Stimulated activated CD4-positive, alpha-beta T cell treated with anti-CD3 and anti-CD28 coated beads, Interleukin-1b, Interleukin-23, amount 100 ng/mL, for 48 hours (primary cell): ENCODE data around the gene MYF5.

Experiments
- DNase-seq: peaks from one replicate; pipeline ENCODE4 v3.0.0-alpha.2; 2020

Gene MYF5

DNA sequence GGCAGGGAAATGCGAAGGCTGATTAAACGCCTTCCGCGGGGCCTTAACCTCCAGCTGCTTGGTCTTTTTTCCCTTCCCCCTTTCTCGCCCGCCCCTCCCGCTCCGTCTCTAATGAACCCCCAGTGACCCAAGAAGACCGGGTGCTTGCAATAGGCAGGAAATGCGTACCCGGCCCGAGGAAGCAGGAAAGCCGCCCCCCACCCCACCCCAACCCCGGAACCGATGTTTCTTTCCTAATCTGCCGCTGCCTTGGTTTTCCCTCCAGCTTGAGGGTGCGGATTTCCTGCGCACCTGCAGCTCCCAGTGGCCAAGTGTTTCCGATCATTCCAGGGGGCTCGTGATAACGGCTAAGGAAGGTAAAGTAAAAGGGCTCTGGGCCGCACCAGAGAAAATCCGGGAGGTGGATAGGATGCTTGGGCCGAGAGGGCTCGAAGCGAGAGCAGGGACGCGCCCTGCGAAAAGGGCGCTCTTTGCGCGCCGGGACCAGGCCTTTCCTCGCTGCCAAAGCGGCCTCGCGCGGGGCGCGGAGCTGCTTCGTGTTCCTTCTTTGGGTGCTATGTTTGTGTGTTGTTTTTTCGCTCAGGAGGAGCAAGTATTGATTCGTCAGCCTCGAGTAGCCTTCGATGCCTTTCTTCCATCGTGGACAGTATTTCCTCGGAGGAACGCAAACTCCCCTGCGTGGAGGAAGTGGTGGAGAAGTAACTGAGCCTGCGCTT, 8.3 kb upstream of the MYF5 start:
- no peak for DNase-seq

- DNase-seq: no peak
Observed at GRCh38 chr12:80708975-80709328, 7.8 kb upstream of the MYF5 start.

DNA sequence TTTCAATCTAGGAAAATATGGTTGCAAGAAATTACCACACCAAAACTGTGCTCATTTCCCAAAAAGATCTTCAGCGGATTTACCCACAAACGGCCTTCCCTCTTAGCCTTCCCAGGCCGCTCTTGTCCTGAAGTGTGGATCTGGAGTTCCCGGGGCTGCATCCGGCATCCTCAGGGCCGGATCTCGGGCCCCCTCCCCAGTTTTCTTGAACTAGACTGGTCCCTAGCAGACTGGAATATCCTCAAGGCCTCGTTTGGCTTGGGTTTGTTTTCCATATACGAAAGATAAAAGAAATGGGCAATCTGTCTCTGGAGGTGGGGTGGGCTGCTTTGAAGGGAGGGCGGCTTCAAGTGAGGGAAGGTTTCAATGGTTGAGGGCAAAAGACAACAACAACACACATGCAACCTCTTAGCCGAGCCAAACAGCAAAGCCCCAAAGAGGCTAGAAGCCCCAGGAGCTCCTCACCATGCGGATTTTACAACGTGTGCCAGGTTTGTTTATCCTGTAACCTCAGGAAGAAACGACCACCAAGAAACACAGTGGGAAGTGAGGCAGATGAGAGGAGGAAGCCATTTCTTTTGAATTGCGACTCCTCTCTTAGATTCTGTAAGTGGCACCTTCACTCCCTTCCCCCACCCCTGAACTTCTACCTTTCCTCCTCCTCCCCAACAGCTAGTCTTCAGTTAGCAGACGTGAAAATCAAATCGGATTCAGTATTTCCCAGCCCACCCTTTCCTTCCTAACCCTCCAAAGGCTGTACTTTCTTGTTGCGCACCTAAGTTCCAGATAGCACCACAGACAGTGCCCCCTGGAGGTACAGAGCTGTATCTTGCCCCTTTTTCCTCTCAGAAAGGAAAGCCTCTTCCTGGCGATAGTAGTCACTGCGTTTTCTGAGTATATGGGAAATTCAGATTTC, 6.6 kb upstream of the MYF5 start:
- no peak for DNase-seq

DNA sequence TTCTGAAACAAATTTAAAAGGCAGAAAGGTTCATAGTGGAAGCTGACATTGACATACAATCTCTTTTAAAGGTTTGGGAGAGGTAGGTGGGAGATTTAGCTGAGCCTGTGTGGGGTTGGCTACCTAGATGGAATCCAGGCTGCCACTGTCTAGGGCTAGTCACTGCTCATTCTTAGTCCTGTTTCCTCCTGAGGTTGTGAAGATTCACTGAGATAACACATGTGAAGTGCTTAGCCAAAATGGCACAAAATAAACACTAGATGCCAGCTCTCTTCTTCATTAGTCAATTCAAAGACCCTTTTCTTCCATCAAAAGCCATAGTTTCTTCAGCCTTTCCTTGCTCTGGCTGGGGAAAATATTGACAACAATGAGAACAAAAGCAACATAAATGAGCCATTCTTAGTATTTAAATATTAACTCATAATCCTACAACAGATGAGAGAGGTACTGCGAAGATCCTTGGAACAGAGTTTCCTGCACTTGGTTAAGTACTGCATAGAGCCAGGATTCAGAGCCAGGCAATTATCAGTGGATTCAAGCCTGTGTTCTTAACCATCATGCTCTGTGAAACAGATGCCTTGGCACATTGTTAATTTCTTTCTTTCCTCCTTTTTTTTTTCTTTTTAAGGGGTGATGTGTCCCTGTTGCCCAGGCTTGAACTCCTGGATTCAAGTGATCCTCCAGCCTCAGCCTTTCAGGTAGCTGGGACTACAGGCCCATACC, 5.8 kb upstream of the MYF5 start:
- no peak for DNase-seq

DNA sequence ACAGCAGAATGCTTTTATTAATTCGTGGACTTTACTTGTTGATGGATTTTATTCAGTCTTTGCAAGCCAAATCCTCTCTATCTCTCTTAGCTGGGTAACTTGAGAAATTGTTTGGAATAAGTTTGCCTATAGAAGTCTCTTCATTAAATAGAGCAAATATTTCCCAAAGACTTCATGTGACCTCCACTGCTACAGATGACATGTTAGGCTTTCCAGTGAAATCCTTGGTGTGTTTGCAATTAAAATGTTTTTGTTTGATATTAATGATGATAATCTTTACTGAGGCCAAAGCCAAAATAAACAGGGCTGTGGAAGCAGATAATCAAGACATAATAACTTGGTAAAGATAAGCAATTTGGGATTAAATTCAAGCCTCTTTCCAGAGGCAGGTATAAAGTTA, 4.8 kb upstream of the MYF5 start:
- DNase-seq: no peak

DNA sequence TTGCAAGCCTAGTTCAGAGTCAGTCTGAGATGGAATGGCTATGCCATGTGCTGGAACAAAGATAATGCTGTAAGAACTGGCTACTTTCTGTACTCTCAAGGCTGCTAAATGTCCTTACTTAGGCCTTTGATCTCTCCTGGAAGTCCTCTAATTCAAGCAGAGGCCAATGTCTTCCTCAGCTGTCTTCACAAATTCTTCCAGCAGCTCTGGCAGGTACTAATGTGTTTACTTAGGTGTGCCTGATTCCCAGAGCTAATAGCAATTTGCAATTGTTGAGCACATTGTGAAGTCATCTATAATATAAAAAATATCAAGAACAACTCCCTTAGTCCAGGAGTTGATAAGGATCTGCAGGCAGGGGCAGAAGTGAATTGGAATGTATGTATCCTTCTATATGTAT, 3.8 kb upstream of the MYF5 start:
- no peak for DNase-seq

GRCh38 chr12:80713419-80713818, 3.3 kb upstream of the MYF5 start:
- no peak for DNase-seq

GRCh38 chr12:80714055-80714454, 2.7 kb upstream of the MYF5 start:
- DNase-seq: no peak

DNA sequence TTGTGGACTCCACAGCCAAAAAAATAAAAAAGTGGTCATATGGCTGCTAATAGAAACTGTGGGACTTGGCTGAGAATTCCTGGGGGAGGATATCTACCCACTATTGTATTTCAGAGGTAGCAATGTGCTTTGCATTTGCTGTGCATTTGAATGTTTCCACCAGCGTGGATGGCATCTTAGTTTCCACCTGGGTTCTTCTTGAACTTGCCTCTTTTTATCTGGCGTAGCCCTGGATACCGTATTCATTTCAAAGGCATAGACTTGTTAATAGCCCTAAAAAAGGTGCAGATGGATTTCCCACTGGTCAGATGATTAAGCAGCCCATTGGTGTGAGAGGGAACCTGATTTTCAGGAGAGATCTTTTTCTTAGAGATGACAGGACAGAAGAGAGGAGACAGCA, 1.9 kb upstream of the MYF5 start:
- DNase-seq: no peak

DNA sequence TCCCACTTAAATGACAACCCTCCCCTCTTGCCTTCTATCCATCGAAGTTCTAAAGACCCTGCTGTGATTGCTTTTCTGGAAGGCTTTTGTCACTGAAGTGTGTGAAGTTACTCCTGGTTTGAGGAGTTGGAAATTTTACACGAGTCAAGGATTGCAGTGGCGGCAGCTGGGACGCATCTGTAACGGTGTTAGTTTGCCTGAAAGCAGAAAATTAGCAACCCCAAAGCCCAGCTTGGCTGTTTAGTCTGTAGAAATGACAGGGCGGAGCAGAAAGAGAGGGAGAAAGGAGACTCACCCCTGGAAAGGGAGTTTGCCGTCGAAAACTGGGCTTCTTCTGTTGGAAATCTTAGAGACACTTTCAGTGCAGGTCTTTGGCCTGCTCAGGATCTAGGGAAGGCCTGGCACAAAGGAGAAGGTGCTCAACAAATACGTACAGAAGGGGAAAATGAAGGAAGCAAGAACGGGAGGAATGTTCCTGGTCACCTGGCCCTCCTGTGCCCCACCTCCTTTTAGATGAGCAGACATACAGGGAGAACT, 931 bp upstream of the MYF5 start:
- no peak for DNase-seq

DNA sequence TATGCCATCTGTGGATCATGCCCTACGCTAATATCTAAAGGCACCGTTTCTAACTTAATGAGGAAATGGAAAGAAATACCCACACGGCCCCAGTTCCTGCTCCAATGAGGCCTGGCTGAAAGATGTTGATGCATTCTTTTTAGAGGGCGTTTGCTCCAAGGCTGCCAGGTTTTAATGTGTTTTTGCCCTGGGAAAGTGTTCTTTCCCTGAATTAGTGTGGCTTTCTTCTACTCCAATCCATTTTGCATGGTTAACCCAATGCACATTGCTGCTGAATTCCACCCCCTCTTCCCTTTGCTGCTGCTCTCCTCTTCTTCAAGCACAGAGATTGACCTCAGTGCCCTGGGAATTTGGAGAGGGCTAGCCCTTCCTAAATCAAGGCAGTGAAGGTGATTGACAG, 1.1 kb downstream of the MYF5 start:
- no peak for DNase-seq

GRCh38 chr12:80720516-80720915, 3.8 kb downstream of the MYF5 start:
- no peak for DNase-seq

- DNase-seq: no peak
Observed at GRCh38 chr12:80721326-80721725, 4.6 kb downstream of the MYF5 start.

- DNase-seq: no peak
Observed at GRCh38 chr12:80745851-80746505, 29.3 kb downstream of the MYF5 start.

DNA sequence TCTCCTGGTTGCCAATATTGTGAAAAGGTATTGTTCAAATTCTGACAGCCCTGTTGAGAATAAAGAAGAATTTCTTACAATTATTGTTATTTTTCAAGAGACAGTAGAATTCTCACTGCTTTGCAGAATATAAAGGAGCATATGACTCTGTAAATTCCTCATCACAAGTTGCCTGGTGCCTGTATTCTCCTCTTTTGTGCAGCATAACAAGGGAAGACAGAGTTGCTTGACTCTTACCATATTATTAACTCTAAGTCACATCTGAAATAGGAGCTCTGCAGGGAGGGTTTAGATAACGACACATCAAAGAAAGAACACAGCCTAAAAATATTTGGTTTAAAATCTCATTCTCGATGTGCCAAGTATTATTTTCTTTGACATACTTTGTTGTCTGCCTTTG, 31.1 kb downstream of the MYF5 start:
- DNase-seq: no peak

- no peak for DNase-seq
Observed at GRCh38 chr12:80749456-80749855, 32.7 kb downstream of the MYF5 start.

DNA sequence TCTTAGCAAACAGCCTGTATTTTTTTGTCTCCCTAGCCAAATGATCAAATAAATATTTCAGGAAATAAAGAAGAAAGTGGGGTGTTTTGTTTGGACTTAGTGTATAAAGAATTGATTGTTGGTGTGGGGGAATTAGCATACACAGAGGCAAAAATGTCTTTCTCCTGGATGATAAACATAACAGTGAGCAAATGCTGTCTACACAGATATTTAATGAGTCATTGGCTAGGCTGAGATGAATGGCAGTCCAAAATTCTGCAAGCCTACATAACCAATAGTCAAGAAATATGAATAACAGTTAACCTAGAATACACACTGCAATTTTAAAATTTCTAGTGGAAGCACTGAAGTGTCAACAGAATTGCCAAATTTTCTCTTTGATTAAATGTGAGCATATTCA, 35.8 kb downstream of the MYF5 start:
- DNase-seq: no peak

DNA sequence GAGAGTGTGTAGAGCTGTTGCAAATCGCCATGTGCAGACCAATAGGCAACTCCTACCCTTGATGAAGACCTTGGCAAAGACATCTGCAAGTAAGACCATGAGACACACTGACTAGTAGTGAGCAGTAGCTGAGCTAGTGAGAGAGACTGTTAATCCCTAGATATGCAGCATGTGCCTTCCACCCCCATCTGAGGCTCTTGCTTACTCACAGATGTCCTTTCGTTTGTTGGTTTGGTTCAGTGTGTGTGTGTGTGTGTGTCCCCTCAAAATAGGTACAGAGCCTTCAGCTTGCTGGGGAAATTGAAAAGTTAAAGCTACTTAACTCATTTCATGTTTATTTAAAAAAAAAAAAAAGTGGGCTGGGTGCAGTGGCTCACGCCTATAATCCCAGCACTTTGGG, 37.6 kb downstream of the MYF5 start:
- no peak for DNase-seq

- no peak for DNase-seq
Observed at GRCh38 chr12:80756875-80757274, 40.2 kb downstream of the MYF5 start.

DNA sequence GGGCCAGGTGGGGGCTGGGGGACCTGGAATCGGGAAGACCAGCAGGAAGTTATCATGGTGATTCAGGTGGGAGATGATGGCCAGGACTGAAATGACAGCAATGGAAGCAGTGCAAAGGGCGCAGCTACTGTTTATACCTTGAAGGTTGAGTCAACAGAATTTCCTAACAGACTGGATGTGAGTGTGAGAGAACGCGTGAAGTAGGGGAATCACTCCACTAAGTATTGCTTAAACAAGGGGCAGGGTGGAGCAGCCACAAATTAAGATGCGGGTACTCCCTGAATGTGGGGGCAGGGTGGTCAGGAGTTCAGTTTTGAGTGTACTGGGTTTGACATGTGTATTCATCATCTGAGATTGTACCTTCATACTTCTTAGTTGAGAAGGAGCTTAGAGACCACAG, 45.1 kb downstream of the MYF5 start:
- DNase-seq: no peak

- DNase-seq: no peak
Observed at GRCh38 chr12:80763874-80764273, 47.2 kb downstream of the MYF5 start.

GRCh38 chr12:80766210-80766609, 49.5 kb downstream of the MYF5 start:
- no peak for DNase-seq

DNA sequence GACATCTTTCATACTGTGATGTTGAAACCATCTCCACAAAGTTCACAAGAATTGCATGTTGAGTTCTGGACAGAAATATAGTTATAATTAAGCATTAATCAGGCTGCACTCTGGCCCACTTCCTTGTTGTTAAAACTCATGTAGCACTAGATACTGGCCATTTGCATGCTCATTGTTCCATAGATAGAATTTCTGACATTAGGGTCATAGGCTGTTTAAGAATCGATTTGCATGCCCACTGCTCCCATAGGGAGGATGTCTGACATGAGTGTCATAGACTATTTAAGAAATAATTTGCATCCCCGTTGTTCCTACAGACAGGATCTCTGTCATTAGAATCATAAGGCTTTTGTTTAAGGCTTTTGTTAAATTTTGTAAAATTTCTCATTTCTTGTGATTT, 50.2 kb downstream of the MYF5 start:
- DNase-seq: no peak
